H9 (cell line): ENCODE measurements around the gene NYAP1. TPM values are rescaled to one million over a fixed set of nuclear protein-coding genes. Genes with fewer than 3 reads are reported as not detected.

Experiments
- DNase-seq: peaks from one replicate; pipeline ENCODE4 v3.0.0-alpha.2; 2017
- H2AFZ ChIP-seq: one replicate; pipeline ENCODE4 v1.6.1; 2013; ENCODE audit warnings: mild to moderate bottlenecking, low read length, control low read depth, moderate library complexity
- H2AK5ac ChIP-seq: 2 replicates; pipeline ENCODE4 v1.6.1; 2013; ENCODE audit warnings: low read length, control low read depth, mixed read lengths; ENCODE audit not compliant: insufficient read length
- H2BK120ac ChIP-seq: one replicate; pipeline ENCODE4 v1.6.1; 2013; ENCODE audit warnings: low read depth, mild to moderate bottlenecking, low read length, control low read depth, inconsistent platforms; ENCODE audit not compliant: poor library complexity, severe bottlenecking
- H2BK12ac ChIP-seq: 2 replicates; pipeline ENCODE4 v1.6.1; 2013; ENCODE audit warnings: low read length, control low read depth, mixed read lengths, low read depth; ENCODE audit not compliant: insufficient read length
- H2BK15ac ChIP-seq: 2 replicates; pipeline ENCODE4 v1.6.1; 2013; ENCODE audit warnings: low read depth, low read length, control low read depth
- H2BK20ac ChIP-seq: one replicate; pipeline ENCODE4 v1.6.1; 2013; ENCODE audit warnings: low read depth, mild to moderate bottlenecking, low read length, control low read depth, inconsistent platforms; ENCODE audit not compliant: poor library complexity, severe bottlenecking
- H2BK5ac ChIP-seq: 2 replicates; pipeline ENCODE4 v1.6.1; 2013; ENCODE audit warnings: low read length, control low read depth, mixed read lengths; ENCODE audit not compliant: insufficient read length
- H3K14ac ChIP-seq: 2 replicates; pipeline ENCODE4 v1.6.1; 2013; ENCODE audit warnings: low read length, control low read depth; ENCODE audit not compliant: insufficient read depth
- H3K18ac ChIP-seq: 2 replicates; pipeline ENCODE4 v1.6.1; 2013; ENCODE audit warnings: low read depth, mild to moderate bottlenecking, mixed read lengths, low read length, control low read depth; ENCODE audit not compliant: insufficient read length
- H3K23ac ChIP-seq: 2 replicates; pipeline ENCODE4 v1.6.1; 2013; ENCODE audit warnings: low read length, control low read depth, mixed read lengths, low read depth; ENCODE audit not compliant: insufficient read length
- H3K23me2 ChIP-seq: 2 replicates; pipeline ENCODE4 v1.6.1; 2013; ENCODE audit warnings: low read depth, mild to moderate bottlenecking, mixed read lengths, low read length, control low read depth; ENCODE audit not compliant: insufficient read length, poor library complexity, severe bottlenecking
- H3K27ac ChIP-seq: 2 replicates; pipeline ENCODE4 v1.5.1; 2013; ENCODE audit warnings: low read length, control low read depth, mixed read lengths, low read depth; ENCODE audit not compliant: insufficient read length
- H3K27me3 ChIP-seq: 2 replicates; pipeline ENCODE4 v1.6.1; 2013; ENCODE audit warnings: low read length, control low read depth, inconsistent platforms; ENCODE audit not compliant: insufficient read depth
- H3K4ac ChIP-seq: 2 replicates; pipeline ENCODE4 v1.6.1; 2013; ENCODE audit warnings: low read depth, mild to moderate bottlenecking, control low read depth, inconsistent platforms, low read length, moderate library complexity
- H3K4me1 ChIP-seq: 2 replicates; pipeline ENCODE4 v1.6.1; 2013; ENCODE audit warnings: low read length, control low read depth, inconsistent platforms; ENCODE audit not compliant: insufficient read depth
- H3K4me2 ChIP-seq: 2 replicates; pipeline ENCODE4 v1.6.1; 2013; ENCODE audit warnings: low read length, control low read depth, mixed read lengths; ENCODE audit not compliant: insufficient read length, insufficient read depth
- H3K56ac ChIP-seq: 2 replicates; pipeline ENCODE4 v1.6.1; 2013; ENCODE audit warnings: low read depth, mild to moderate bottlenecking, mixed read lengths, low read length, control low read depth; ENCODE audit not compliant: insufficient read length
- H3K79me1 ChIP-seq: 2 replicates; pipeline ENCODE4 v1.6.1; 2013; ENCODE audit warnings: low read depth, mild to moderate bottlenecking, moderate library complexity, low read length, control low read depth, inconsistent platforms; ENCODE audit not compliant: insufficient read depth, poor library complexity, severe bottlenecking
- H3K79me2 ChIP-seq: 2 replicates; pipeline ENCODE4 v1.6.1; 2013; ENCODE audit warnings: low read length, control low read depth, inconsistent platforms; ENCODE audit not compliant: insufficient read depth
- H3K9ac ChIP-seq: 2 replicates; pipeline ENCODE4 v1.6.1; 2013; ENCODE audit warnings: low read length, control low read depth, mixed read lengths; ENCODE audit not compliant: insufficient read length; ENCODE audit errors: extremely low read depth
- H3K9me3 ChIP-seq: one replicate; pipeline ENCODE4 v1.6.1; 2013; ENCODE audit warnings: low read depth, low read length, inconsistent platforms; ENCODE audit not compliant: control insufficient read depth
- H3T11ph ChIP-seq: one replicate; pipeline ENCODE4 v1.6.1; 2013; ENCODE audit warnings: mild to moderate bottlenecking, low read length, control low read depth, inconsistent platforms
- H4K20me1 ChIP-seq: one replicate; pipeline ENCODE4 v1.6.1; 2013; ENCODE audit not compliant: control insufficient read depth, insufficient read length, insufficient read depth
- H4K5ac ChIP-seq: 2 replicates; pipeline ENCODE4 v1.6.1; 2013; ENCODE audit warnings: low read depth, mild to moderate bottlenecking, mixed read lengths, low read length, control low read depth; ENCODE audit not compliant: insufficient read length
- H4K8ac ChIP-seq: replicated peaks from 2 replicates; pipeline ENCODE4 v1.6.1; 2013; ENCODE audit warnings: low read length, control low read depth, mixed read lengths, low read depth; ENCODE audit not compliant: insufficient read length
- H4K91ac ChIP-seq: 2 replicates; pipeline ENCODE4 v1.6.1; 2013; ENCODE audit warnings: low read depth, mild to moderate bottlenecking, moderate library complexity, mixed read lengths, low read length, control low read depth; ENCODE audit not compliant: insufficient read length
- H3K27ac Mint-ChIP-seq, 3 experiments: 2 replicates in 2 of 3; 3 replicates in 1 of 3; pipeline ENCODE4 v1.8.0; 2020 to 2021; ENCODE audit warnings: mixed read lengths in 3 of 3, mild to moderate bottlenecking in 1 of 3, moderate library complexity in 1 of 3
- H3K27me3 Mint-ChIP-seq: 2 replicates; pipeline ENCODE4 v1.8.0; 2021; ENCODE audit warnings: low read depth, mild to moderate bottlenecking, moderate library complexity, mixed read lengths
- H3K36me3 Mint-ChIP-seq, 3 experiments: 2 replicates in 2 of 3; 3 replicates in 1 of 3; pipeline ENCODE4 v1.8.0; 2020 to 2021; ENCODE audit warnings: low read depth in 3 of 3, mixed read lengths in 3 of 3; ENCODE audit not compliant: insufficient read depth in 1 of 3
- H3K4me1 Mint-ChIP-seq, 2 experiments: 2 replicates each; pipeline ENCODE4 v1.8.0; 2020; ENCODE audit warnings: mixed read lengths in 2 of 2
- H3K4me3 Mint-ChIP-seq, 2 experiments: 2 replicates in 1 of 2; 3 replicates in 1 of 2; pipeline ENCODE4 v1.8.0; 2020 to 2021; ENCODE audit warnings: mild to moderate bottlenecking in 2 of 2, mixed read lengths in 2 of 2, moderate library complexity in 1 of 2
- H3K9me3 Mint-ChIP-seq, 2 experiments: 2 replicates in 1 of 2; 3 replicates in 1 of 2; pipeline ENCODE4 v1.8.0; 2020; ENCODE audit warnings: mild to moderate bottlenecking in 2 of 2, mixed read lengths in 2 of 2, moderate library complexity in 1 of 2
- WGBS: extraction: QIAGEN DNeasy Blood & Tissue Kit; methylation state at CpG from one replicate; pipeline ENCODE4 v1.1.7; 2013; ENCODE audit warnings: missing lambda C conversion rate, low lambda C conversion rate, mixed read lengths; ENCODE audit not compliant: insufficient read length; ENCODE audit errors: extremely low coverage; 5-methylcytosine and 5-hydroxymethylcytosine counted together
- total RNA-seq: library from RNA; stranded (reverse); gene quantifications from 2 replicates; pipeline ENCODE4 v1.2.1, GENCODE V29; 2021
- TF ChIP-seq, protein P1 (sequence below): fragments of 200-600 bp; sonication (generic); conservative IDR thresholded peaks from 3 replicates; pipeline ENCODE4 v1.8.0; 2021; ENCODE audit warnings: antibody characterized with exemption, mild to moderate bottlenecking

The NYAP1 gene
- total RNA-seq, 1 experiment from 2014 or later = 3.2 TPM

GRCh38 chr7:100482728-100483089 lies 1.0 kb upstream of the NYAP1 start:
- Histone ChIP-seq H3K18ac (no peak overlapping the region), H4K5ac (no peak overlapping the region), H4K8ac (no peak overlapping the region), H3K9me3 (no peaks in the 10 kb centered on the region), H4K91ac (no peak overlapping the region), H2BK20ac (no peak overlapping the region), H3K27ac (no peak overlapping the region), H2BK12ac (no peak overlapping the region), H3K27me3 (no peaks in the 10 kb centered on the region), H2AFZ (no peak overlapping the region), H2BK5ac (no peak overlapping the region), H3K23ac (no peak overlapping the region), H2BK15ac (no peak overlapping the region), H3K9ac (no peak overlapping the region), H3K14ac (no peak overlapping the region), H3K4ac (no peak overlapping the region), H4K20me1 (no peaks in the 10 kb centered on the region), H3K79me1 (no peaks in the 10 kb centered on the region), H3K79me2 (no peaks in the 10 kb centered on the region), H3K4me1 (no peaks in the 10 kb centered on the region; the same call in 1 of the 2 replicates), H3K56ac (no peak overlapping the region), H3K4me2 (peak overlapping the region; percentile 27), H3T11ph (no peak overlapping the region), H2BK120ac (no peak overlapping the region), H2AK5ac (no peak overlapping the region), H3K23me2 (peaks cover 13% of the 10 kb centered on the region)
- no peak for DNase-seq
- 0 out of 7 replicates have a peak, but pooled peaks cover 0 to 4% (median 0%) of the 10 kb centered on the region in 3 experiments for H3K36me3 Mint-ChIP-seq
- WGBS = no CpG with 5 or more reads among the region's 14 CpGs
- peak overlapping the region; percentile 70 to 86 for H3K4me3 Mint-ChIP-seq
- H3K4me1 Mint-ChIP-seq = peaks cover 24 to 41% of the 10 kb centered on the region in 2 experiments
- H3K9me3 Mint-ChIP-seq = peaks cover 0 to 2% of the 10 kb centered on the region in 2 experiments; a peak in 2 of 5 replicates
- TF ChIP-seq, protein P1, sequence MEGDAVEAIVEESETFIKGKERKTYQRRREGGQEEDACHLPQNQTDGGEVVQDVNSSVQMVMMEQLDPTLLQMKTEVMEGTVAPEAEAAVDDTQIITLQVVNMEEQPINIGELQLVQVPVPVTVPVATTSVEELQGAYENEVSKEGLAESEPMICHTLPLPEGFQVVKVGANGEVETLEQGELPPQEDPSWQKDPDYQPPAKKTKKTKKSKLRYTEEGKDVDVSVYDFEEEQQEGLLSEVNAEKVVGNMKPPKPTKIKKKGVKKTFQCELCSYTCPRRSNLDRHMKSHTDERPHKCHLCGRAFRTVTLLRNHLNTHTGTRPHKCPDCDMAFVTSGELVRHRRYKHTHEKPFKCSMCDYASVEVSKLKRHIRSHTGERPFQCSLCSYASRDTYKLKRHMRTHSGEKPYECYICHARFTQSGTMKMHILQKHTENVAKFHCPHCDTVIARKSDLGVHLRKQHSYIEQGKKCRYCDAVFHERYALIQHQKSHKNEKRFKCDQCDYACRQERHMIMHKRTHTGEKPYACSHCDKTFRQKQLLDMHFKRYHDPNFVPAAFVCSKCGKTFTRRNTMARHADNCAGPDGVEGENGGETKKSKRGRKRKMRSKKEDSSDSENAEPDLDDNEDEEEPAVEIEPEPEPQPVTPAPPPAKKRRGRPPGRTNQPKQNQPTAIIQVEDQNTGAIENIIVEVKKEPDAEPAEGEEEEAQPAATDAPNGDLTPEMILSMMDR = no peak
- H3K27me3 Mint-ChIP-seq = no peaks in the 10 kb centered on the region
- H3K27ac Mint-ChIP-seq = peak overlapping the region in 2 of 3 experiments; percentile 70 to 77; a peak in 2 of 7 replicates
